CD4-positive, alpha-beta T cell treated with Interleukin-12 subunit alpha and Interleukin-12 subunit beta, for 1 hour (primary cell): Measurements from ENCODE around the gene ENAM.
"Not testable (repeated sequence)": the region's sequence is repeated elsewhere in the genome, so short reads cannot be mapped to it uniquely, and the experiment has no call there.

Experiments
- DNase-seq: peaks from one replicate; pipeline ENCODE4 v3.0.0-alpha.2; 2020

The ENAM gene

DNA sequence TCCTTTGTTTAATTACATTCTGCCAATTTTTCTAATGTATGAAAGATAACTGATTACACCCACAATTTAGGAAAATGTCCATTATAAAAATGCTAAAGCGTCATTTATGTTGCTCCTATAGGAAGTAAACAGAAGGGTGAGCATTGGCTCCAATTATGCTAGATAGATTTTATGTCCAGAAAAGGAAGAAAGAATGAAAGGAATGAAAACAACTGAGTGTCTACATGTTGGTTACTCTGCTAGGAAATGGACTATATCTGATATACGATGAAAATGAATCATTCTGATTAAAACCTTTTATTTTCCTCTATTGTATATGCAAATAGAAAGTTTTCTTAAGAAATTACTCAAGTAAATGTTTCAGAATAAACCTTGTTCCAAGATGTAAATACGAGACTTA is 1.6 kb downstream of the ENAM start:
- no peak for DNase-seq

GRCh38 chr4:70632028-70632427 is 3.5 kb downstream of the ENAM start:
- DNase-seq, result no peak

DNA sequence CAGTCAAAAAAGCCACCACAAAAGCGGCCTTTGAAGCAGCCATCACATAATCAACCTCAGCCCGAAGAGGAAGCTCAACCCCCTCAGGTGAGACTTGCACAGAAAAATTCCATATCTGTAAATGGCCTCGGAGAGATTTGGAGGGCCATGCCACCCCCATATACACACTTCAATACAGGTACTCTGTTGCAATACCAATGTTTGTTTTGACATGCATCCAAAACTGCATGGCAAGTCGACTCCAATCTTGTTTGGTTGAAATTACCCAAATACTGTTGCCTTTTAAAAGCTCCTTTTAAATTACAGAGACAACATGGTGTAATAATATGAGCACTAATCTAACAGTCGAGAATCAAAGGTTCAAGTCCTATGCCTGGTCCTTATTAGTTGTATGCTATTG is 5.9 kb downstream of the ENAM start:
- no peak for DNase-seq

DNA sequence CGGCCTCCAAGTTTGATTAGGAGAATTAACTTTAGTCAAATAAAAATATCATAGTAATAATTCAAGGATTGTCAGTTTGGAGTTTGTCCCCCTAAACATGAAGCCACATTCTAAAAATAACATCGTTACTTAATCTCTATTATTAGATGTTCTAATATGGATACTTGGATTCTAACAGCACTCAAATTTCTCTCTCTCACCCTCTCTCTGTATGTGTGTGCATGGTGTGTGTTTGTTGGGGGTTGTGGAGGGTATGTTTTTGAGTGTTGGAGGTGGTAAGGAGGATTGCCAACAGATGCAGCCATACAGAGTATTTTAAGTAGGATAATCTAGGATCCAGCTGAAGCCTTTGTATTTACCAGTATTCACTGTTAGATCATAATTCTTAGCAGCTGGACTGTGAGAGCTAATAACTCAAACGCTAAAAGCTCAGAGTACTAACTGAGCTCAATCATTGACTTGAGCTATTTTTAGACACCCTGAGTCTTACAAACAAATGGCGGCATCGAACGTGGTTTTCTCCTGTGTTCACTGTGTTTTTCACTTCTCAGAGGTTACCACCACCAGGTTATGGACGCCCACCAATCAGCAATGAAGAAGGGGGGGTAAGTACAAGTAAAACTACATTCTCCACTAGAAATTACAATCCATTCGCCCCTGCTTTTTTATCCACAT is 8.8 kb downstream of the ENAM start:
- no peak for DNase-seq

- DNase-seq, result no peak
Measured at GRCh38 chr4:70640192-70640591, 11.6 kb downstream of the ENAM start.

DNA sequence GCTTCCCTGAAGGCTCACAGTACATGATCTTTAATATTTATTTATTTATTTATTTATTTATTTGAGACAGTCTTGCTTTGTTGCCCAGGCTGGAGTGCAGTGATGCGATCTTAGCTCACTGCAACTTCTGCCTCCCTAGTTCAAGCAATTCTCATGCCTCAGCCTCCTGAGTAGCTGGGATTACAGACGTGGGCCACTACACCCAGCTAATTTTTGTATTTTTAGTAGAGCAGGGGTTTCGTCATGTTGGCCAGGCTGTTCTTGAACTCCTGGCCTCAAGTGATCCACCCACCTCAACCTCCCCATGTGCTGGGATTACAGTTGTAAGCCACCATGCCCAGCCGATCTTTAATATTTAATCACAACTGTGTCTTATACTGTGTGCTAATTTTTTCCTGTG is 22.2 kb downstream of the ENAM start:
- DNase-seq, result not testable (repeated sequence)

DNA sequence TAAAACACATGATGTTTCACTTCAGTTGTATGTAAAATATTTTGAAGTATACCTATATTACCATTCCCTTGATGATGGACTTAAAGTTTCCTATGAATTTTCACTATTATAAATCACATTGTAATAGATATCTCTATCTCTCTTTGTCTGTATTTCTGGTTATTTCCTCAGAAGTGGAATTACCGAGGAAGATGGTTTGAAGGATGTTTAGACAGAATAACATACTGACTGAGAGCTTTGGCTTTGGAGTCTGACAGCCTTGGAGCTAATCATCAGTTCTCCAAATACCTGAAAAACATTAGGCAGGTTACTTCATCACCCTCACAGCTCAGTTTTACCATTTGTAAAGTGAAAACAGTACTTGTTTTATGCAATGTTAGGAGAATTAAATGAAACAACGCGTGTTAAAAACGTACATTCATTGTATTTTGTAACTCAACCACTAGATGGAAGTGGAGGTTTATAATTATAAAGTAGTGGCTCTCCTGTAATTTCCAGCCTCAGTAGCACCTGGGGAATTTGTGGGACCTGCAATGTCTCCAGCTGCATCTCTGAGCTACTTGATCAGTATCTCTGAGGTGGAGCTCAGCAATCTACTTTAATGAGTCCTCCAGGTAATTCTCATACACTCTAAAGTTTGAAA is 23.4 kb downstream of the ENAM start:
- peak; percentile 50 for DNase-seq

GRCh38 chr4:70654605-70655011 is 26.1 kb downstream of the ENAM start:
- DNase-seq, result no peak

DNA sequence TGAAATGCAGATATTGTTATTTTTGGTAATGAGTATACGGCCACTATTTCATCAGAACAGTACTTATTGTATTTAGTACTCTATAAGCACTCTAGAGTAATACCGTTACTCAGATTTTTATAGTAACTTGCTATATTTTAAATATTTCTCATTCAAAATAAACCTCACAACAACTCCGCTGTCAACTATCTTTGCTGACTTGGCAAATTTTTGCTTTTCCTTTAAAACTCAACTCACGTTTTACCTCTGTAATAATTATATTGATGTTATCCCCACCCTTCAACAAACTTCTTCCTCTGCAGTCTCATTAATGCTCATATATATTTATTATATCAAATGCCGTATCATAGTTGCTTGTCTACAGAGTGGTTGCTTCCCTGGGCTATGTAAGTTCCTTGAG is 28.8 kb downstream of the ENAM start:
- no peak for DNase-seq

GRCh38 chr4:70658418-70658817 is 29.9 kb downstream of the ENAM start:
- DNase-seq, result no peak

DNA sequence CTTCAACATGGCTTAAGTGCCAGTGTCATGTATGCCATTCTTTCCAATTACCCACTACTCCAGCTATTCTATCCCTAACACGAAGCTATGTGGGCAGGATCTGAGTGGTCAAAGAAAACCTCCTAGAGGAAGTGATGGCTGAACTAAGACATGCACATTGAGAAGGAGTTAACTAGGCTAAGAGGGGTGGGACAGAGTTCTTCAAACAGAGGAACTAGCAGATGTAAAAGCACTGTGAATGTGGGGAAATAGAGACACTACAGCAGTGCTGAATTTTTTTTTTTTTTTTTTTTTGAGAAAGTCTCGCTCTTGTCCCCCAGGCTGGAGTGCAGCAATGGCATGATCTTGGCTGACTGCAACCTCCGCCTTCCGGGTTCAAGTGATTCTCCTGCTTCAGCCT is 31.6 kb downstream of the ENAM start:
- DNase-seq, result no peak

GRCh38 chr4:70661309-70661922 is 32.9 kb downstream of the ENAM start:
- DNase-seq, result not testable (repeated sequence)

DNA sequence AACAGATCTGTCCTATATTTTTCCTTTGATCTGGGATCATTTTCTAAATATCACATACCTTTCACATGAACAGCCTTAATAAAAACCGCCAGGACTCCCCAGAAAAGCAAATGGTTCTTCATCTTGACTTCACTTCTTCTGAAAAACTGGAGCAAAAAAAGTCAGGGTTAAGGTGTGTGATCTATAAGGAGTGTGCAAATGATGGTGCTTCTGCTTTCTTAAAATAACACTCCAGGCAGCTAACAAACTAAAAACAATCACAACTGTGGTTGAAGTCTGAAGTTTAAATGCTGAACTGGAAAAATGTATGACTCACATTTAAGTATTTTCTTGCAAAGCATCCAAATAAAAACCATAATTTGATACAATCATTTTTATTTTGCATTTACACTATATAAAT is 37.8 kb downstream of the ENAM start, which contains the start of gene JCHAIN:
Gene JCHAIN (minus strand): TSS at position 140 of the 400 bp plus-strand sequence. CDS start 18 bp downstream, at position 122.
- DNase-seq, result no peak

- no peak for DNase-seq
Measured at GRCh38 chr4:70667740-70668535, 39.4 kb downstream of the ENAM start.

GRCh38 chr4:70670332-70671014 is 41.9 kb downstream of the ENAM start:
- no peak for DNase-seq

- DNase-seq, result no peak
Measured at GRCh38 chr4:70671091-70671490, 42.5 kb downstream of the ENAM start.

GRCh38 chr4:70674191-70674590 is 45.6 kb downstream of the ENAM start:
- DNase-seq, result no peak

- DNase-seq, result no peak
Measured at GRCh38 chr4:70674731-70675130, 46.2 kb downstream of the ENAM start.

DNA sequence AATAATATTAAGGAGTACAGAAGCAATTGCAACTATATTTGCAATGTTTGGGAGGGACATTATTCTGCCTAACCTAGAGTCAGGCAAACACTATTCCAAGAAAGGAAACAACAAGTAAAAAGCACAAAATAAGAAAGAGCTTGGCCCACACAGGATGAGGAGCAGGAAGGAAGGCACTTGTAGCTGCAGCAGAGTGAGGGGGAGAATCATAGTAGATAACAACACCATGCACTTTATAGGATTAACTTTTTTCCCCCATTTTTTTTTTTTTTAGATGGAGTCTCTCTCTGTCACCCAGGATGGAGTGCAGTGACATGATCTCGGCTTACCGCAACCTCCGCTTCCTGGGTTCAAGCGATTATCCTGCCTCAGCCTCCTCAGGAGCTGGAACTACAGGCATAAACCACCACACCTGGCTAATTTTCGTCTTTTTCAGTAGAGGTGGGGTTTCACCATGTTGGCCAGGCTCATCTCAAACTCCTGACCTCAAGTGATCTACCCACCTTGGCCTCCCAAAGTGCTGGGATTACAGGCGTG is 48.1 kb downstream of the ENAM start:
- DNase-seq, result no peak

DNA sequence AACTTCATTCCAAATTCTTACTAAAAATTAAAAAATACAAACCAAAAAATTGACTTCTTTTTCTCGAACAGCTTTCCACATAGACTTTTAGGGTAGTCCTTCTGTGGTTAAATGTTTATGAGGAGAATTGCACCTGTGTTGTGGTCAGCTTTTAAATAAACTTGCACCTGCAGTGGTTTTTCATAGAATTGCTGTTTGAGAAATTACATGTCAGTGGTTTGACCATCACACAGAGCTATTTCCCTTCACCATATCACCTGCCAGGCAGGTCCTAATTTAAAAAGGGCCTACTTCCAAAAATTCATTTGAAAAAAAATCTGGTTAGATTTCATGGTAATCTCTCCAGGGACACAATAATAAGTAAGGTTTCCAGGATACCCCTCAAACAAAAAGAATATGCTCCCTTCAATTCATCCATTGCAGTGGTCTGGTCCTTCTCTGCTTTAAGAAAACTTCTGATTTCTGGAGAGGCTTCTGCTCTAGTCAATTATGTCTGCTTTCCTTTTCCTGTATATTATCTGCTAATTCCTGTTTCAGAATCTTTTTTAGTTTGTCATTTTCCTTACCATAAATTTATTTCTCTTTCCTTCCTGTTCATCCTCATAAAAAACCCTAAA is 49.9 kb downstream of the ENAM start:
- no peak for DNase-seq

DNA sequence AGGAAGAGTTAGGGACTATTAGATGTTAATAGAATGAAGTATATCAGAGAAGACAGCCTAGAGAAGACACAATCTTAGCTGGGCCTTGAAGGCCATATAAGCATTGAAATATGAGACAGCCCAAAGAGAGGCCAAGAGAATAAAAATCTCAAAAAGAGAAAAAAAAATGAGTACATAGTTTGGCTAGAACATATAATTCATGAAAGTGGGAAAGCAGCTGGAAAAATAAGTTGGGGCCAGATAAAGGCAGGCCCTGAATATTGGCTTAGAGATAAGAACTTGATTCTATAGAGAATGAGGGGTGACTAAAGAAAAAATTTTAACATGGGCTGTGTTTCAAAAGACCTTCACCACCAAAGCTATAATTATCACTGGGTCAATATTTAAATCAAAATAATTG is 52.4 kb downstream of the ENAM start:
- no peak for DNase-seq

DNA sequence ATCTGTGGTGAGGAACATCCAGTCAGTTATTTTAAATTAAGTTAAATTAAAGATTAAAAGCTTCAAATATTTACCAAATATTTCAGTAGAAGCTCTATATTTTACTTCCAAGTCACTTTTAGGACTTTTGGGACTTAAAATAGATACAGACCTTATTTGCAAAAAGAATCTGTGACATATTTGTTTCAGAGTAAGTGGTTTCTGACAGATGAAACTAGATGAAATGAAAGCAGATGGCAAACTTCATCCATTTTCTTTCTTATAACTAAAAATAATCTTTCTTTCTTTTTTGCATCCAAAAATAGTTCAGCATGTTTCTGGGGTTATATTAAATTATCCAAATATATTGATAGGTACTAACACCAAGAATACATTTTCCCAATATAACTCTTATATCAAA is 53.2 kb downstream of the ENAM start:
- no peak for DNase-seq
